Common myeloid progenitor, CD34-positive (primary cell): ENCODE measurements around the gene MCF2L.

ENCODE experiments used
- CTCF ChIA-PET: fragments of 350-600 bp; sonication (Branson Sonifier 250); formaldehyde crosslinking; loops from one replicate; lab custom pipeline; 2021; ENCODE audit warnings: antibody characterized with exemption; lab: Charles Lee
- POLR2A ChIA-PET: fragments of 350-600 bp; sonication (Branson Sonifier 250); formaldehyde crosslinking; loops from one replicate; lab custom pipeline; 2021; ENCODE audit warnings: antibody characterized with exemption; lab: Charles Lee
- DNase-seq, 3 donors: peaks; one replicate each; pipeline versions ENCODE4 v3.0.0 to v3.0.0-alpha.2; 2013
- H3K27ac ChIP-seq, 2 experiments: 1 replicate in 1 of 2; 2 replicates in 1 of 2; pipeline ENCODE4 v1.7.0; 2013; ENCODE audit warnings: inconsistent platforms in 2 of 2, low read length in 2 of 2, mild to moderate bottlenecking in 2 of 2, low read depth in 1 of 2, moderate library complexity in 1 of 2; ENCODE audit not compliant: severe bottlenecking in 2 of 2, insufficient read depth in 1 of 2, poor library complexity in 1 of 2
- H3K27me3 ChIP-seq, 5 experiments: replicated peaks in 2 of 5; 1 replicate in 3 of 5; 2 replicates in 2 of 5; pipeline versions ENCODE4 v1.6.1 to v1.7.0; 2013; ENCODE audit warnings: low read length in 4 of 5, mild to moderate bottlenecking in 2 of 5, moderate library complexity in 2 of 5, inconsistent platforms in 1 of 5; ENCODE audit not compliant: insufficient read depth in 5 of 5, control insufficient read depth in 4 of 5
- H3K36me3 ChIP-seq, 4 experiments: 1 replicate in 2 of 4; 2 replicates in 2 of 4; pipeline versions ENCODE4 v1.6.1 to v1.7.0; 2013; ENCODE audit warnings: low read length in 3 of 4, control low read depth in 1 of 4, mild to moderate bottlenecking in 1 of 4; ENCODE audit not compliant: control insufficient read depth in 4 of 4, insufficient read depth in 4 of 4
- H3K4me1 ChIP-seq, 4 experiments: 1 replicate in 3 of 4; 2 replicates in 1 of 4; pipeline versions ENCODE4 v1.6.1 to v1.7.1; 2013; ENCODE audit warnings: low read length in 3 of 4, mild to moderate bottlenecking in 3 of 4, control low read depth in 1 of 4, inconsistent platforms in 1 of 4, moderate library complexity in 1 of 4; ENCODE audit not compliant: control insufficient read depth in 4 of 4, insufficient read depth in 4 of 4; ENCODE audit errors: control extremely low read depth in 1 of 4
- H3K4me3 ChIP-seq, 7 experiments: 1 replicate in 4 of 7; 2 replicates in 3 of 7; pipeline versions ENCODE4 v1.5.1 to v1.7.0; 2013; ENCODE audit warnings: mild to moderate bottlenecking in 7 of 7, low read length in 6 of 7, moderate library complexity in 6 of 7, inconsistent platforms in 2 of 7, low read depth in 2 of 7, control low read depth in 1 of 7; ENCODE audit not compliant: insufficient read depth in 4 of 7, control insufficient read depth in 1 of 7; ENCODE audit errors: extremely low read depth in 1 of 7
- H3K9me3 ChIP-seq, 5 experiments: 1 replicate in 4 of 5; 2 replicates in 1 of 5; pipeline versions ENCODE4 v1.6.1 to v1.7.1; 2013; ENCODE audit warnings: low read length in 4 of 5, mild to moderate bottlenecking in 2 of 5, inconsistent platforms in 1 of 5, low read depth in 1 of 5, moderate library complexity in 1 of 5; ENCODE audit not compliant: control insufficient read depth in 4 of 5, insufficient read depth in 2 of 5; ENCODE audit errors: control extremely low read depth in 1 of 5
- WGBS: methylation state at CpG from one replicate; pipeline ENCODE4 v1.1.5; 2013; ENCODE audit not compliant: insufficient coverage; 5-methylcytosine and 5-hydroxymethylcytosine counted together

The MCF2L gene

DNA sequence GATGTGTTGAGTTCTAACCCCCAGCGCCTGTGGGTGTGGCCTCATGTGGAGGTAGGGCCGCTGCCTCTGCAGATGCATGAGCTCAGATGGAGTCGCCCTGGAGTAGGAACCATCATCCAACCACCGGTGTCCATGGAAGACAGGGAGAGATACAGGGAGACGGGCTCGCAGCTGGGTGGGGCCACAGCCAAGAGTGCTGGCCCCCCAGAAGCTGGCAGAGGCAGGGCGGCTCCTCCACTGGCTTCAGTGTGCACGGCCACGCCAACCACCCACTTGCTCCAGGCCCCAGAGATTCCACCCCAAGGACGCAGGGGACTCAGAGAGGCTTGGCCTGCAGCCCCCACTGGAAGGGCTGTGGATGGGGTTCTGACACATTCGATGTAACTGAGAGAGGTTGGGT lies 5.4 kb upstream of the MCF2L start:
- Histone ChIP-seq H3K36me3 (no peaks in the 10 kb centered on the region), H3K9me3 (no peaks in the 10 kb centered on the region), H3K27me3 (no peaks in the 10 kb centered on the region), H3K4me1 (peaks cover 0 to 12% (median 8%) of the 10 kb centered on the region in 4 experiments), H3K27ac (no peak overlapping the region), H3K4me3 (no peak overlapping the region)
- CTCF ChIA-PET: interaction anchor here (1.3 to 2.6 kb wide), 2 partner anchors 21 to 66 kb away, joined by 4 to 8 read pairs; no protein-coding TSS in a partner anchor
- no peak for DNase-seq
- POLR2A ChIA-PET: interaction anchor here (0.7 kb wide), 1 partner anchor 37 kb away, joined by 4 read pairs; no protein-coding TSS in a partner anchor
- 99% methylated on average over 8 of the region's 11 CpGs for WGBS

DNA sequence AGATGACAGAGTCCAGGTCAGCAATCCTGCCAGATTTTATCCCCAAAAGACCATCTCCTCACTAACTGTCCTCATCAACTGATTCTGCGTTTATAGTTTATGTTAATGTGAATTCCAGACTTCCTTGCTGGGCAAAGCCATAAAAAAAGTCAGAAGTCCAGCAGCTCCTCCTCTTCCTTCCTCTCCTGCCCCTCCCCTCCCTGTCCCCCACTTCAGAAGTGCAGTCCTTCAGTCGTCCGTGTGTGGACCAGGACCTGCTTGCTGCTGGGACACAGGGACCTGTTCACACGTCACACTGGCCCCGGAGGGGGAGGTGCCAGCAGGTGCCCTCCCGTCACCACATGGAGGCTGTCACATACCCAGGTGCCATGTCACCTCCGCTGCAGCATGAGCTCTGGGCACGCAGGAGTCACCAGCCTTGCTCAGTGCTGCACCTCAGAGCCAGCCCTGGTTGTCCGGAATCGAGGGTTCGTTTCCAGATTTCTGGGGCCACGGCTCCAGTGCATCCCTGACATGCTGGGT lies 4.0 kb upstream of the MCF2L start:
- H3K36me3 ChIP-seq: no peaks in the 10 kb centered on the region
- H3K27ac ChIP-seq: no peak overlapping the region
- no peak for DNase-seq
- H3K4me3 ChIP-seq: no peak overlapping the region
- no peaks in the 10 kb centered on the region for H3K9me3 ChIP-seq
- CTCF ChIA-PET: interaction anchor here (1.7 kb wide), 1 partner anchor 64 kb away, joined by 4 read pairs; no protein-coding TSS in a partner anchor
- H3K27me3 ChIP-seq: peaks cover 0 to 10% (median 7%) of the 10 kb centered on the region in 5 experiments
- 71% methylated on average over 9 of the region's 12 CpGs for WGBS
- POLR2A ChIA-PET: no interaction called here
- H3K4me1 ChIP-seq: peaks cover 0 to 24% (median 18%) of the 10 kb centered on the region in 4 experiments

- no peak for DNase-seq
- Histone ChIP-seq H3K27ac (no peak overlapping the region), H3K9me3 (no peaks in the 10 kb centered on the region), H3K4me3 (no peak overlapping the region), H3K27me3 (peaks cover 0 to 14% (median 10%) of the 10 kb centered on the region in 5 experiments), H3K4me1 (peaks cover 0 to 24% (median 19%) of the 10 kb centered on the region in 4 experiments), H3K36me3 (no peaks in the 10 kb centered on the region)
- WGBS: 93% methylated on average over 16 of the region's 16 CpGs
- POLR2A ChIA-PET: interaction anchor here (0.6 kb wide), 1 partner anchor 33 kb away, joined by 3 read pairs; no protein-coding TSS in a partner anchor
- CTCF ChIA-PET: interaction anchor here (1.7 kb wide), 1 partner anchor 64 kb away, joined by 4 read pairs; no protein-coding TSS in a partner anchor
These were observed 3.4 kb upstream of the MCF2L start for GRCh38 chr13:112965573-112966115.

- Histone ChIP-seq H3K27me3 (peaks cover 0 to 23% (median 11%) of the 10 kb centered on the region in 5 experiments), H3K4me3 (no peak overlapping the region), H3K4me1 (peaks cover 0 to 24% (median 19%) of the 10 kb centered on the region in 4 experiments), H3K9me3 (peaks cover 0 to 5% (median 0%) of the 10 kb centered on the region in 5 experiments), H3K27ac (no peak overlapping the region), H3K36me3 (no peaks in the 10 kb centered on the region)
- ChIA-PET POLR2A (no interaction called here), CTCF (no interaction called here)
- 100% methylated on average over 2 of the region's 6 CpGs for WGBS
- no peak for DNase-seq
These were observed 2.2 kb upstream of the MCF2L start for GRCh38 chr13:112966776-112967175.

DNA sequence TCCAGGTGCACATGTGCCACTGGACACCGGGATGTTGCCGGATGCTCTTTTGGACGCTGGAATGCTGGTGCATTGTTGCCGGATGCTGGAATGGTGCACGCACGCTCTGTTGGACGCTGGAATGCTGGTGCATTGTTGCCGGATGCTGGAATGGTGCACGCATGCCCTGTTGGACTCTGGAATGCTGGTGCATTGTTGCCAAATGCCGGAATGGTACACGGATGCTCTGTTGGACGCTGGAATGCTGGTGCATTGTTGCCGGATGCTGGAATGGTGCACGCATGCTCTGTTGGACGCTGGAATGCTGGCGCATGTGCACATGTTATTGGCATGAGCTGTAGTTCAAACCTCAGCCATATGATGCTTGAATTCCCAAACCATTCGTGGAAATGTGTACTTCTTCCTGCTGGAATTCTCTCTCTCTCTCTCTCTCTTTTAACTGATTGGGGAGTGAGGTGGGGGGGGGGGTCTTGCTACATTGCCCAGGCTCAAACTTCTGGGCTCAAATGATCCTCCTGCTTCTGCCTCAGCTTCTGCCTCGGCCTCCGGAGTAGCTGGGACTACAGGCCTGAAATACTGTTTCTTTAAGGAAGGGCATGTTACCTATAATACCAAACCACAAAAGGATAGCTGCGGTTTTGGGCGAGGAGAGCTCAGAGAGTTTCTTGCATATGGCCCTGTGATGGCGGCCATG lies 1.2 kb upstream of the MCF2L start:
- H3K4me1 ChIP-seq: peaks cover 0 to 24% (median 19%) of the 10 kb centered on the region in 4 experiments
- CTCF ChIA-PET: interaction anchor here (0.7 to 4.0 kb wide), 8 partner anchors 11 to 93 kb away, joined by 3 to 32 read pairs (median 3); no protein-coding TSS in a partner anchor
- 81% methylated on average over 19 of the region's 22 CpGs for WGBS
- DNase-seq: no peak
- no peaks in the 10 kb centered on the region for H3K36me3 ChIP-seq
- peaks cover 0 to 5% (median 0%) of the 10 kb centered on the region in 5 experiments for H3K9me3 ChIP-seq
- peaks cover 0 to 24% (median 11%) of the 10 kb centered on the region in 5 experiments for H3K27me3 ChIP-seq
- H3K4me3 ChIP-seq: peak overlapping the region in 5 of 7 experiments; percentile 40 to 75 (median 67)
- H3K27ac ChIP-seq: no peak overlapping the region
- POLR2A ChIA-PET: interaction anchor here (0.8 kb wide), 1 partner anchor 34 kb away, joined by 7 read pairs; no protein-coding TSS in a partner anchor

- Histone ChIP-seq H3K27me3 (peaks cover 0 to 24% (median 11%) of the 10 kb centered on the region in 5 experiments), H3K27ac (no peak overlapping the region)
These were observed 569 bp upstream of the MCF2L start for GRCh38 chr13:112968380-112968909.

More at GRCh38 chr13:112968380-112968909, 569 bp upstream of the MCF2L start:
- under 1% methylated on average over 51 of the region's 52 CpGs for whole genome bisulfite sequencing
- Histone ChIP-seq H3K4me1 (peaks cover 0 to 24% (median 19%) of the 10 kb centered on the region in 4 experiments), H3K9me3 (peaks cover 0 to 5% (median 0%) of the 10 kb centered on the region in 5 experiments), H3K36me3 (no peaks in the 10 kb centered on the region), H3K4me3 (peak overlapping the region in 6 of 7 experiments; percentile 40 to 75 (median 61))
- CTCF ChIA-PET: interaction anchor here (0.7 to 4.0 kb wide), 8 partner anchors 10 to 94 kb away, joined by 3 to 32 read pairs (median 3); no protein-coding TSS in a partner anchor
- POLR2A ChIA-PET: interaction anchor here (0.8 kb wide), 1 partner anchor 33 kb away, joined by 7 read pairs; no protein-coding TSS in a partner anchor
- peak; percentile 34 to 79 (median 76) for DNase-seq
